Measurements from ENCODE around the gene HOXD13.

HOXD13 gene

DNA sequence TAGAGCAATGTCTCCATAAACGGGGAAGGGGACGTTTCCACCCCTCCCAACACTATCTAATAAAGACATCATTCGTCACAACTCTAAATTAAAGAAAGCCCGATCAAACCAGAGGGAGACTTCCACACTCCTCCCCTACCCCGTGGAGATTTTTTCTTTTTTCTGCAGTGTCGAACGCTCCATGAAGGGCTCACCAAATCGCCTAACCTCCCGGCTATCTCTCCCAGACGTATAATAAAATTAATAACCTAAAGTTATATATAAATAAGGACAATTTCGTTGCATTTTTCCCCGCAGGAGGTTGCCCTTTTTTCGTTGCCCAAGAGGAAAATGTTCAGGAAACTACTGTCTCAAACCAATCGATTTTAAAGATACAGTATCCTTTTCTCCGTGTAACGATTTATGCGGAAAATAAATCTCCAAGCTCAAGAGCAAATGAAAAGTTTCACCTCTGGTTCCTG, 11.1 kb upstream of the HOXD13 start:
- no peak for DNase-seq

DNA sequence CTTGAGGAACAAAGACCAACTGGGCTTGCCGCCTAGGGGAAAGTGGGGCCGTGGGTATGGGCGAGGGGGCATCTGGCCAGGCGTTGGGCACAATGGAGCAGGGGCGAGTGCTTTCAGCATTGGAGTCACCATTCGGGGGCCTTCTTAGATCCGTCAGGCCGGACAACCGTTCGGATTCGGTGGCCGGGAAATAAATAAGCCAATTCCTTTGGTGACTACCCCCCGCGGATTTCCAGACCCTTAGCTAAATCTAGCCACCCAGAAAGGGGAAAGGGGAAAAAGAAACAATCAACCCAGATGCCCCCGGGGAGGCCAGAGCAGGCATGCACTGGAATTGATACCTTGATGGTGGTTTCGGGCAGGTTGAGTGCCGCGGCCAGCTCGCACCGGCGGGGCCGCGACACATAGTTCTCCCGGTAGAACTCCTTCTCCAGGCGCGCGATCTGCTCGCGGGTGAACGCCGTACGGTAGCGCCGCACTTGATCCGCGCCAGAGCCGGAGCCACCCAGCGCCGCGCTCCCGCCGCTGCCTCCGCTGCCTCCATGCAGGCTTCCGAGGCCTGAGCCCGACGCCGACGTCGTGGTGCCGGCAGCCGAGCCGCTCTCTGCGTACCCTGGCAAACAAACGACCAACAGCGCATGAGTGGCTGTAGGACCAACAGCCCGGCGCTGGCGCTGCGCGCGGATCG, 10.5 kb upstream of the HOXD13 start:
- DNase-seq = no peak

GRCh38 chr2:176082525-176082823, 10.0 kb upstream of the HOXD13 start:
- no peak for DNase-seq

- DNase-seq = no peak
Measured at GRCh38 chr2:176082824-176083751, 9.4 kb upstream of the HOXD13 start.

DNA sequence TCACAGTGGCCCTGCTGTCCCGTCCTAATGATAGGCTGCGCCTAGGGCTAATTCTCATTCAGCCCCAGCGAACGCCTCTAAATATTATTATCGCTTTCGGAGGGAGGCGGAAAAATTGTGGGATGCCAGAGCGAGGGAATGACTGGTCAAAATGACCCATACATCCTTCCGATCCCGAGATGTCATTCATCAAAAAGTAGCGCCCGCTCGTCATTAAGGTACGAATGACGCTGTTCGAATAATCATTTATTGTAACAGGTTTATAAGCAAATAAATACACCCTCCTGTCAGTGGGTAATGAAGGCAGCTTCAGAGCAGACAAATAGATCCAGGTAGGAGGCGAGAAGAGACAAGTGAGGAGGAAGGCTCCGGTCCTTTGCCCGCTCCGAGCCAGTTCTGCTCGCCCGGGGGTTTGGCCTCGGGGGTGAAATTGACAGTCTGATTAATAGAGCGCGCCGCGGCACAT, 8.7 kb upstream of the HOXD13 start, which contains the start of gene EVX2:
EVX2 (minus strand) TSS at position 167 of the 466 bp plus-strand sequence. CDS start 186 bp downstream, outside the sequence.
- no peak for DNase-seq

DNA sequence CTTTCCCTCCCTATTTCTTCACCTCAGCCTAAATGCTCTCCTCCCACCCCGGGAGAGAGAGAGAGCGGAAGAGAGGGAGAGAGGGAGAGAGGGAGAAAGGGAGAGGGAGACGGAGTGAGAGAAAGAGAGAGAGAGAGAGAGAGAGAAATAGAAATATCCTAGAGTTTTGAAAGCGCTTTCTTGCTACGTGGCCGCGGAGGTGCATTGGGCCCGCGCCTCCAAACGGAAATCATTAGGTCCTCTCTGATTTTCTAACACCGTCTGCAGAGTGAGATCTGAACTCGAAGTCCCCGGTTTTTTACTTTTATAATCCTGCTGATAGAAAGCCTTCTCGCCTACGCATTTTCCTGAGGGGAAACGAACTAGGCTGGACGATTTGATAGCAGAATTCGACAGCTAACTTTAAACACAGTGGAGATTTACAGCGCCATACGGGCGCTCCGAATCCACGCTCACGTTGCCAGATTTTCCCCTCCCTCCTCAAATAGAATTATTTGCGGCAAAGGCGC, 7.9 kb upstream of the HOXD13 start:
- DNase-seq = no peak

- DNase-seq = no peak
Measured at GRCh38 chr2:176085120-176085788, 7.3 kb upstream of the HOXD13 start.

GRCh38 chr2:176085861-176086771, 6.4 kb upstream of the HOXD13 start:
- no peak for DNase-seq

GRCh38 chr2:176087330-176088047, 5.0 kb upstream of the HOXD13 start:
- no peak for DNase-seq

DNA sequence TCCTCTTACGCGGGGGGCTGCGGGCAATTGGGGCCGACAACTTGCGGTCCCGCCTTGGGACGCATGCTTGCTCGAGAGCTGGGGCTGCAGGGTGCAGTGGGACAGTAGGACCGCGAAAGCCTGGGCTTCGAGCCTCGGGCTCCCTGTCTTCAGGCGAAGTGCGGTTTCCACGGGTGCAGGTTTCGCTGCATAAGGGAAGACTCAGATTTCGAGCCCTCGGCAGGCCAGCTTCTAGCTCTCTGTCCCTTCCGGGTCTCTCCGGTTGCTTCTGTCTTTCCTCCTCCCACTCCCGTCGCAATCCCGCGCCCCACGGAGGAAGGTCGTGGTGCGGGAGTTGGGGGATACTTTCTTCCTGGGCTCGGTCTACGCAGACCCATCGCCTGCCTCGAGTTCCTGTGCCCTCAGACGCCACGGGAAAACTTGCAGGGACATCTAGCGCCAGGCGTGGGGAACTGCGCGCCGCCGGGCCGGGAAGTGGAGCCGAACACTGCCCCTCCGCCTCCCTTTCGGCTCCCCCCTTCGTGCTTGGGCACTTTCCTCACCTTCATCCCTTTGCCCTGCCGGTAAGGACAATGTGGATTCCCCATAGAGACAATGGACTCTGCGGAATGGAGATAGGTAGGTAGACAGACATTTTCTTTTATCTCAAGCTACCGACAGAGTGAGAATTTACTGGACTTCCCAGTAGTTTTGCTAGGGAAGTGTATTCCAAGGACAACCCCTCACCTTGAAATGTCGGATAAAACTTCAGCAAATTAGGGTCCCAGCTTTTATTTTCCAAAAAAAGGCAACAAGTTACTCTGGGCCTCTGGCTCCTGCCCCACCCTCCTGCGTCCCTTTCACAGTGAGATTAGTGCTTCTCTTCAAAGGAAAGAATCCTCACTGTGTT, 4.2 kb upstream of the HOXD13 start:
- DNase-seq = no peak

DNA sequence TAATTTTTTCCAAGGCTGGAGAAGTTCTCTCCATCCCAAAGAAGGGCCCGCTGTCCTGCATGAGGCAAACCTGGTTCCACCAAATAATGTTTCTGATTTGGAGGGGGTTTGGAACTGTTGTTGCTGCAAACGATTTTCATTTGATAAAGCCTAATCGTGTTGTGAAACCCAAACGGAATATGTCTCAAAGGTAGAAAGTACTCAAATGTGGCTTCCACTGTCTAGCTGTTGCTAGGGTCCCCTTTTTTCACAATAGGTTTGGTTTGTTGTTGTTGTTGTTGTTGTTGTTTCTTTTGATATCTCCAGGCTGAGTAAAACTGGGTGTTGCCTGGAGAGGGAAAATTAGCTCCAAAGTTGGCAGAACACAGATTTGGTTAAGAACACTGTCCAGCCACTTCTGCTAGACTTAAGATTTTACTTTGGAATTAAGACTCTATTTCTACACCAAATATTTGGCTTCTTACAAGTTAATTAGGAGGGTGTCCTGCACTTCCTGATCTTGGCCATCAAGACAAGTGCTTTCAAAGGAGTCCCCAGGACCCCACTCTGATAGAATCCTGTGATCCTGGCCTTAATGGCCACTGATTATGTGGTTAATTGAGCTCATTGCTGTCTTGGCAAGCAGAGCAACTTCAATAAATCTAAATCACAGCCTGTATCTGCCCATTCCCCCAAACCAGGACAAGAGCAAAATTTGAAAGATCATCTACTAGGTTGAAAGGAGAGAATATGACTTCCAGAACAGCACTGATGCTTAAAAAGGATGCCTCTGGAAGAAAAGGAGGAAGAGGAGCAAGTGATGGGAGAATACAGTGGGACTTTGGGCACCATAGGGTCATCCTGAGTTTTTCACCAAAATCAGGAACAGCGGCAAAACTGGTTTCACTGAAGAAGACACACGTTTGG, 3.3 kb upstream of the HOXD13 start:
- no peak for DNase-seq

GRCh38 chr2:176089843-176090395, 2.6 kb upstream of the HOXD13 start:
- no peak for DNase-seq

- DNase-seq = no peak
Measured at GRCh38 chr2:176090862-176091261, 1.7 kb upstream of the HOXD13 start.

DNA sequence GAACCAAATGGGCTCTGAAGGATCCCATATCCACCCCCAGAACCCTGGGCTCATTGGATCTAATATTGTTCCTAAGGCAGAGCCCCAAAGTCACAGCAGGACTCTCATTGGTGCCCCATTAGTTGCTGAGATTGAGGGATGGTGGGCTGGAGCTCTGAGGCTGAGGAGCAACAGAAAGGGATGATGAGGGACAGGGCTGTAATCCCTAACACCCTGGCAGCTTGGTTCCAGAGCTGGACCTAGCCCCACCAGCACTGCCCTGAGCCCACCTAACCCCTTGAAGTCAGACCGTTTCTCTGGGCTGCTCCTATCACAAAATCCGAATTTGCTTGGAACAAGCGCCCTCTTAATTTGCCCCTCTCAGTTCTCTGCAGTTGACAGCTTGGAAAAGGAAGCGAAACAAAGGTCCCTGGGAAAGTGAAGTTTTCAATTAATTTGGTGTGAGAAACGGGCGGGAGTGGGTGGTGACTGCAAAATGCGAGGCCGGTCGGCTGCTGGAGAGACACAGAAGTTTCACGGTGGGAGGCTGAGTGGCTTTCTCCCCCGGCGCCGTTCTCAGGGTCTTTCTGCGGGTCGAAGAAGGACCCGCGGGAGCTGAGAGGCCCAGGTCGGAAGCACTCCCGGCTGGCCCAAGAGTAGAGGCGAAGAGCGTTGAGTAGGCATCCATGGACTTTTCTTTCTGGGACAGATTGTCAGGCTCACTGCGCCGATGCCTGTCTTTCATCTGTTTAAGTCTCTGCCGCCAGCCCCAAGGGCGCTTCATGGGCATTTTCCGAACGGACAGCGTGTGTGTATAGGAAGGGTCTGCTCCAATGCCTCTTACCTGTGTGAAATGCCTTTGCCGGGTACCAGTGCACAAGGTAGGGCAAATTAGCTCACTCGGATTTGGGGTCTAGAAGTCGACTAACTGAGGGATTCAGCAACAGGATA, 927 bp upstream of the HOXD13 start:
- no peak for DNase-seq

DNA sequence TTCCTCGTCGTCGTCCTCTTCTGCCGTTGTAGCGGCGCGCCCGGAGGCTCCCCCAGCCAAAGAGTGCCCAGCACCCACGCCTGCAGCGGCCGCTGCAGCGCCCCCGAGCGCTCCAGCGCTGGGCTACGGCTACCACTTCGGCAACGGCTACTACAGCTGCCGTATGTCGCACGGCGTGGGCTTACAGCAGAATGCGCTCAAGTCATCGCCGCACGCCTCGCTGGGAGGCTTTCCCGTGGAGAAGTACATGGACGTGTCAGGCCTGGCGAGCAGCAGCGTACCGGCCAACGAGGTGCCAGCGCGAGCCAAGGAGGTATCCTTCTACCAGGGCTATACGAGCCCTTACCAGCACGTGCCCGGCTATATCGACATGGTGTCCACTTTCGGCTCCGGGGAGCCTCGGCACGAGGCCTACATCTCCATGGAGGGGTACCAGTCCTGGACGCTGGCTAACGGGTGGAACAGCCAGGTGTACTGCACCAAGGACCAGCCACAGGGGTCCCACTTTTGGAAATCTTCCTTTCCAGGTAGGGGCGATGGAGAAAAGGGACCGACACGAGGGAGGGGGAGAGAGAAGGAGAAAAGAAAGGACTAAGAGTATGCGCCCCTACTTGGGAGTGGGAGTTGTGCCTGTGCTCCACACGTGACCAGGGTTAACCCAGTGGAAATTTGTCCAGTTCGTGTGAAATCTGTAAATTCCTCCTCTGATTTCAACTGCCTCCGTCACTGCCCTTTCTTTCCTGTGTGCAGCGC, 800 bp downstream of the HOXD13 start:
- no peak for DNase-seq

DNA sequence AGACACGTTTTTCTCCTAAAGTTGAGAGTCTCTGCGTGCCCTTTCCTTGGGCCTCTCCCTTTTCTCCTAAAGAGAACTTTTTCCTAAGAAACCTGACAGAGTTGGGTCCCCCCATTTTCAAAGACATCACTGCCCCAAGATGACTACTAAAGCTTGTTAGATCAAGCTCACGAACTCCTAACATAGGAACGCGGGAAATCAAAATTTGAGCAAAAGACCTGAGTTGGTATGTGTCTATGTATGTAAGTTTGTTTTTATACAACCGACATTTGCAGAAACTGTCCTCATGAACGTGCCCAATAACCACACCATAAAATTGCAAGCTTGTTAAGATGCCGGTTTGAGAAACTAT, 1.4 kb downstream of the HOXD13 start:
- no peak for DNase-seq

GRCh38 chr2:176094349-176094748, 1.8 kb downstream of the HOXD13 start:
- DNase-seq = no peak
